Stimulated activated CD4-positive, alpha-beta T cell treated with anti-CD3 and anti-CD28 coated beads, Interleukin-1b, Interleukin-23, amount 100 ng/mL, for 48 hours (primary cell): ENCODE results near the gene AP4E1.
"Not testable (repeated sequence)": the region's sequence is repeated elsewhere in the genome, so short reads cannot be mapped to it uniquely, and the experiment has no call there.

Experiments used
- DNase-seq: peaks from one replicate; pipeline ENCODE4 v3.0.0-alpha.2; 2020

The AP4E1 gene

GRCh38 chr15:50954837-50955236 lies 46.4 kb downstream of the AP4E1 start:
- DNase-seq: not testable (repeated sequence)

DNA sequence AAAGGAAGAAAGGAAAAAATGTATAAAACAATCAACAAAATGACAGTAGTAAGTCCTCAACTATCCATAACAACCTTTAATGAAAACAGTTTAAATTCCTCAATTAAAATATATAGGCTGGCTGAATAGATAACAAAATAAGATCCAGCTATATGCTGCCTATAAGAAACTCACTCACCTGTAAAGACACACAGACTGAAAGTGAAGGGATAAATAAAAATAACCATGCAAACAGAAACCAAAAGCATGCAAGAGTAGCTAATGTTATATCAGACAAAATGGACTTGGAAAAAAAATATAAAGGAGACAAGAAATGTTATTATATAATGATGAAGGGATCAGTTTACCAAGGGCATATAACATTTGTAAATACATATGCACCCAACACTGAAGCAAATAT lies 51.2 kb downstream of the AP4E1 start:
- no peak for DNase-seq

GRCh38 chr15:50964075-50964474 lies 55.6 kb downstream of the AP4E1 start:
- DNase-seq: no peak

- DNase-seq: no peak
Measured at GRCh38 chr15:50968353-50968752, 59.9 kb downstream of the AP4E1 start.

DNA sequence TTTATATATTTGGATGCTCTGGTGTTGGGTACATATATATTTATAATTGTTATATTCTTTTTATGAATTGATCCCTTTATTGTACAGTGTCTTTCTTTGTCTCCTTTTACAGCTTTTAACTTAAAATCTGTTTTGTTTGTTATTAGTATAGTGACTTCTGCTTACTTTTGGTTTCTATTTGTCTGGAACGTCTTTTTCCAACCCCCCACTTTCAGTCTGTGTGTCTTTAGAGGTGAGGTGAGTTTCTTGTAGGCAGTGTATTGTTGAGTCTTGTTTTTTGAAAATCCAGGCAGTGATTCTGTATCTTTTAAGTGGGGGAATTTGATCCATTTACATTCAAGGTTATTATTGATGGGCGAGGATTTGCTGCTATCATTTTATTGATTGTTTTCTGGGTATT lies 62.0 kb downstream of the AP4E1 start:
- no peak for DNase-seq

DNA sequence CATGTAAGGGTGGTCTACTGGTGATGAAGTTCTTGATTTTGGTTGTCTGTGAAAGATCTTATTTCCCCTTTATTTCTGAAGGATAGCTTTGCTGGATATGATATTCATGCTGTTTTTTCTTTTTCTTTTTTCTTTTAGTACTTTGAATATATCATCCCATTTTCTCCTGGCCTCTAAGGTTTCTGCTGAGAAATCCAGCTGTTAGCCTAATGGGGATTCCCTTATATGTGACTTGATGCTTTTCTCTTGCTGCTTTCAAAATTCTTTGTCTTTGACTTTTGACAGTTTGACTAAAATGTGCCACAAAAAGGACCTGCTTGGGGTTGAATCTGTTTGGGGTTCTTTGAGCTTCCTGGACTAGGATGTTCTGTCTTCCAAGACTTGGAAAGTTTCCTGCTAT lies 62.6 kb downstream of the AP4E1 start:
- no peak for DNase-seq

DNA sequence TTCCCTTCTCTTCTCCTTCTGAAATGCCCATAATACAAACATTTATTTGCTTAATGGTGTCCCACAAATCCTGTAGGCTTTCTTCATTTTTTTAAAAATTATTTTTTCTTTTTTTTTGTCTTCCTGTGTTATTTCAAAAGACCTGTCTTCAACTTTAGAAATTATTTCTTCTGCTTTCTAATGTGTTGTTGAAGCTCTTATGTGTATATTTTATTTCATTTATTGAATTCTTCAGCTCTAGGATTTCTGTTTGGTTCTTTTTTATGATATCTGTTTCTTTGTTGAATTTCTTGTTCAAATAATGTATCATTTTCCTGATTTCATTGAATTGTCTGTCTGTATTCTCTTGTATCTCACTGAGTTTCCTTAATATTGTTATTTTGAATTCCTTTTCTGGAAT lies 63.1 kb downstream of the AP4E1 start:
- no peak for DNase-seq

DNA sequence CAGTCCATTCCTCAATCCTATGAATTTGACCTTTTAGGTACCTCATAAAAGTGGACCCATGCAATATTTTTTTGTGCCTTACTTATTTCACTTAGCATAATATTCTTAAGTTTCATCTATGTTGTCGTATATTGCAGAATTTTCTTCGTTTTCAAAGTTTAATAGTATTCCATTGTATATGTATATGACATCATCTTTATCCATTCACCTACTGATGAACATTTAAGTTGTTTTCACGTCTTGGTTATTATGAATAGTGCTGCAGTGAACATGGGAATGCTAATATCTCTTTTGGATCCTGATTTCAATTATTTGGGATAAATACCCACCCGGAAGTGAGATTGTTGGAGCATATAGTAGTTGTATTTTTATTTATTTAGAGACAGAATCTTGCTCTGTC lies 65.1 kb downstream of the AP4E1 start:
- no peak for DNase-seq

- no peak for DNase-seq
Measured at GRCh38 chr15:50977162-50977561, 68.7 kb downstream of the AP4E1 start.

- DNase-seq: no peak
Measured at GRCh38 chr15:50978580-50978979, 70.1 kb downstream of the AP4E1 start.

DNA sequence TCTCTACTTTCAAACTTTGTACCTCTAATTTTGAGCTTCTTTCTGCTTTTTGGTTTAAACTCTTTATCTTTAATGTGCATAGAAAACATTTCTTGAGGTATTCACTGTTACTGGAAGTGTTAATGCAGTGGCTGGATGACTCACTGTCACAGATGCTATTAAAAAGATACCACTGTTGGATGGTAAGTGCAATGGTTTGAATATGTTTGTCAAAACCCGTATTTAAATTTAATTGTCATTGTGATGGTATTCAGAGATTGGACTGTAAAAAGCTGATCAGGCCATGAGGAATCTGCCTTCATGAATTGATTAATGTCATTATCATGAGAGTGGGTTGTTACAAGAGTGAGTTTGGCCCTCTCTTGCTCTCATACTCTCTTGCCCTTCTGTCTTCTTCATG lies 70.6 kb downstream of the AP4E1 start:
- no peak for DNase-seq

GRCh38 chr15:50993598-50993997 lies 85.1 kb downstream of the AP4E1 start:
- no peak for DNase-seq

DNA sequence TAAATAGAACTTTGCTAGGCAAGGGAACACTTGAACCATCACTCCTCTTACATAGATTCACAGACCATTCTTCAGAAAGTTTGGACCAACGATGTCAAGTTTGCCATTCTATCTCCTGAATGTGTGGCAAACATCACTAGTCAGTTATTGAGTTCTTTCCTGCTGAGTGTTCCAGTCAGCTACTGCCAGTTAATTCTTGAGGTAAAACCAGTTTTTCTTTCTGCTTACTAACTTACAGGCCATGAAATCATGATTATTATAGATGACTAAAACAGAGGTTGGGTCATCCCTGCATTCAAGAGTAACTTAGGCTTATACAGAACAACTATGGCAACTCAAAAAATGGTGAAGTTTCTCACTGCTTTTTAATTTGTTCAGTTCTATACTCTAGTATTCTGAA lies 88.2 kb downstream of the AP4E1 start:
- DNase-seq: no peak

DNA sequence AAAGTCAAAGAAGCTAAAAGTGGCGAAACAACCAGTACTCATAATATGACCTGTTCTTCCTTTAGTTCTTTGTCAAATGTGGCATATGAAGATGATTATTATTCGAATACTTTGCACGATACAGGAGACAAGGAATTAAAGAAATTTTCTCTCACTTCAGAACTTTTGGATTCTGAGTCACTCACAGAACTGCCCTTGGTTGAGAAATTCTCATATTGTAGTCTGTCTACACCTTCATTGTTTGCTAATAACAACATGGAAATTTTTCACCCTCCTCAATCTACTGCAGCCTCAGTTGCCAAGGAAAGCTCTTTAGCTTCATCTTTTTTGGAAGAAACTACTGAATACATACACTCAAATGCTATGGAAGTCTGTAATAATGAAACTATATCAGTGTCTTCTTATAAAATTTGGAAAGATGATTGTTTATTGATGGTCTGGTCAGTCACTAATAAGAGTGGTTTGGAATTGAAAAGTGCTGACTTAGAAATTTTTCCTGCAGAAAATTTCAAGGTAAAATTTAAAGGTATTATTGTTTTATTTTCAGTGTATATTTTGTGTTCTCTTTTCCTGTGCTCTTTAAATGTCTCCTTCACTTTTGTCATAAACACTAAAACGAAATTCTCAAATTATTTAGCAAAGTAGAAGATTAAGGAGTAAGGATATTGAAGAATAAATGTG lies 89.0 kb downstream of the AP4E1 start:
- no peak for DNase-seq

- no peak for DNase-seq
Measured at GRCh38 chr15:51004103-51004551, 95.6 kb downstream of the AP4E1 start.

DNA sequence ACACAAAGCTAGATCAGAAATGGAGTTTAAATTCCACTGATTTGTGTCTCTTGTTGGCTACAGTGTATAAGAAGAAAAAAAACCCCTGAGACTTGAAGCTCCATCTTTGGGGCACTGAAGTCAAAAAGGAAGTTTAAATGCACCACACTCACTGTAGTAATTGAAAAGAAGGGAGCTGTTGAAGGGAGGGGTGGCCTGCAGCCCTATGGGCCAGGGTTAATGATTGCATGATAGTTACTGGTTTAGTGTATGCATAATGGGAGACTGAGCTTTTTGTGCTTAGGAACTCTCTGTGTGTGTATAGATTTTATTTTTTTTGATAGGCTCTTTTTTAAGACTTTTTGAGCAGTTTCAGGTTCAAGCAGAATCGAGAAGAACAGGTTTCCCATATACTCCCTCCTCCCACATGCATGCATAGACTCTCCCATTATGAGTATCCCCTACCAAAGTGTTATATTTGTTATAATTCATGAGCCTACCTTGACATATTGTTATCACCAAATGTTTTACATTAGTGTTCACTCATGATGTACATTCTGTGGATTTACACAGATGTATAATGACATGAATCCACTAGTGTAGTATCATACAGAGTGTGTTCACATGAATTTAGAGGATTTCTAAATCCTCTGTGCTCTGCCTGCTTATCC lies 98.0 kb downstream of the AP4E1 start:
- DNase-seq: no peak

DNA sequence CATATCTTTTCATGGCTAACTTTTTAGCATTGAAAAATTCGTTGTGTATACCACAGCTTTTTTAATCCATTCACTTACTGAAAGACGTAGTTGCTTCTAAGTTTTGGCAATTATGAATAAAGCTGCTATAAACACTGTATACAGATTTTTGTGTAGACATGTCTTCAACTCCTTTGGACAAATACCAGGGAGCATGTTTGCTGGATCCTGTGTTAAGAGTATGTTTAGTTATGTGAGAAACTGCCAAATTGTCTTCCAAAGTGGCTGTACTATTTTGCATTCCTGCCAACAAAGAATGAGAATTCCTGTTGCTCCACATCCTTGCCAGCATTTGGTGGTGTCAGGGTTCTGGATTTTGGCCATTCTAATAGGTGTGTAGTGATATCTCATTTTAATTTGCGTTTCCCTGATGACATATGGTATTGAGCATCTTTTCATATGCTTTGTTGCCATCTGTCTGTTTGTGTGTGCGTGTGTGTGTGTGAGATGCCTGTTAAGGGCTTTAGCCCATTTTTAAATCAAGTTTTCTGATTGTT lies 98.7 kb downstream of the AP4E1 start:
- no peak for DNase-seq

- no peak for DNase-seq
Measured at GRCh38 chr15:51011212-51011611, 102.7 kb downstream of the AP4E1 start.

- DNase-seq: no peak
Measured at GRCh38 chr15:51016615-51017014, 108.1 kb downstream of the AP4E1 start.

DNA sequence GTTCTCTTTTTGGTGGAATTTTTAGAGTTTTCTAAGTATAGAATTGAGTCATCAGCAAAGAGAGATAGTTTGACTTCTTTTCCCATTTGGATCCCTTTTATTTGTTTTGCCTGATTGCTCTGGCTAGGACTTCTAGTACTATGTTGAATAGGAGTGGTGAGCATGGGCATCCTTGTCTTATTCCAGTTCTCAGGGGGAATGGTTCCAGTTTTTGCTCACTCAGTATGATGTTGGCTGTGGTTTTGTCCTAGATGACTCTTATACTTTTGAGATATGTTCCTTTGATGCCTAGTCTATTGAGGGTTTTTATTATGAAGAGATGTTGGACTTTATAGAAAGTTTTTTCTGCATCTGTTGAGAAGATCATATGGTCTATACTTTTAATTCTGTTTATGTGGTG lies 113.7 kb downstream of the AP4E1 start:
- no peak for DNase-seq

- no peak for DNase-seq
Measured at GRCh38 chr15:51023499-51023898, 115.0 kb downstream of the AP4E1 start.

DNA sequence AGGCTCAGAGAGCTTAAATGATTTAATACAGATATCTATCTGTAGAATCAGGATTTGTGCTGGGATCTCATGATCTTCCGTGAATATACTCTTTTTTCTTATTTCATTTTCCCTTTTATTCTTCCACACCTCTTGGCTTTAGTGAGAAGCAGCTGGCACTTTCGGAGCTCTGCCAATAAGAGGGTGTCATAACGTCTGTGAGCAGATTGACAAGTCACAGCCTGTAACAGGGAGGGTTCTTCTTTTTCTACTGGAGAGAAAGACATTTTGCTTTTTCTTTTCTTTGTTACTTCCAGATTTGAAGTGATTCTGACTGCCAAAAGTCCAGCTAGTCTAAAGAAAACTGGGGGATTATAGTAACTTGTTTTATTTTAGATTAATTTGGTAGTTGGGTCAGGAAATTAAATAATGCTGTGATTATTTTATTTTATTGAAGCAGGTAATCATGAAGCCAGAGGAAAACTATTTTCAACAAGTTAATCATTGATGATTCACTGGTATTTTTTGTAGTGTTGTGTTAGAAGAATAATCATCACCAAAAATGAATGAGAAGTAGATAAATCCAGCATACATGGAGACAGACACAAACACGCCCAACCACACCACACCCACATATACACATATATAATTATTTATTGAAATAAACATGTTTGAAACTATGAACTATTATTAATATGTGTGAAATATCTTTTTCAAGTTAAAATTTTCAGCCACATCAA lies 116.4 kb downstream of the AP4E1 start:
- DNase-seq: no peak

GRCh38 chr15:51025454-51025846 lies 117.0 kb downstream of the AP4E1 start:
- no peak for DNase-seq
